Measurements from ENCODE around the gene PHKB.
"Not testable (repeated sequence)": the region's sequence is repeated elsewhere in the genome, so short reads cannot be mapped to it uniquely, and the experiment has no call there.

PHKB gene

GRCh38 chr16:47664653-47665325, 203.7 kb downstream of the PHKB start:
- ChIA-PET POLR2A (no interaction called here), CTCF (no interaction called here)

GRCh38 chr16:47666434-47666833, 205.3 kb downstream of the PHKB start:
- no peak for DNase-seq (ENCODE audit: low read depth, low spot score)
- CTCF ChIA-PET, result no interaction called here
- no peak overlapping the region for H3K4me3 ChIP-seq (ENCODE audit: low read depth, low read length)
- POLR2A ChIA-PET, result no interaction called here
- TF ChIP-seq CTCF (IDR thresholded peaks at IDR 0.05; ENCODE audit: insufficient read depth, low read length, missing control alignments), result no peak

More at GRCh38 chr16:47664653-47665325, 203.7 kb downstream of the PHKB start:
- DNase-seq (ENCODE audit: low read depth, low spot score), result no peak
- no peak for TF ChIP-seq CTCF (IDR thresholded peaks at IDR 0.05; ENCODE audit: insufficient read depth, low read length, missing control alignments)
- no peak overlapping the region for H3K4me3 ChIP-seq (ENCODE audit: low read depth, low read length)

- H3K4me3 ChIP-seq (ENCODE audit: low read depth, low read length), result no peak overlapping the region
- CTCF ChIA-PET, result no interaction called here
- POLR2A ChIA-PET, result no interaction called here
- DNase-seq (ENCODE audit: low read depth, low spot score), result no peak
- no peak for TF ChIP-seq CTCF (IDR thresholded peaks at IDR 0.05; ENCODE audit: insufficient read depth, low read length, missing control alignments)
Measured at GRCh38 chr16:47667956-47668355, 206.8 kb downstream of the PHKB start.

- no peak for TF ChIP-seq CTCF (IDR thresholded peaks at IDR 0.05; ENCODE audit: insufficient read depth, low read length, missing control alignments)
- ChIA-PET CTCF (no interaction called here), POLR2A (no interaction called here)
- H3K4me3 ChIP-seq (ENCODE audit: low read depth, low read length), result no peak overlapping the region
- DNase-seq (ENCODE audit: low read depth, low spot score), result no peak
Measured at GRCh38 chr16:47672475-47672874, 211.3 kb downstream of the PHKB start.

- ChIA-PET CTCF (interaction anchor here (1.0 kb wide), 1 partner anchor 379 kb away, joined by 4 read pairs; no protein-coding TSS in a partner anchor), POLR2A (no interaction called here)
- no peak overlapping the region for H3K4me3 ChIP-seq (ENCODE audit: low read depth, low read length)
- no peak for DNase-seq (ENCODE audit: low read depth, low spot score)
- no peak for TF ChIP-seq CTCF (IDR thresholded peaks at IDR 0.05; ENCODE audit: insufficient read depth, low read length, missing control alignments)
Measured at GRCh38 chr16:47676635-47677177, 215.6 kb downstream of the PHKB start.

GRCh38 chr16:47681571-47681970, 220.4 kb downstream of the PHKB start:
- H3K4me3 ChIP-seq (ENCODE audit: low read depth, low read length); POLR2A ChIA-PET; CTCF ChIA-PET; DNase-seq (ENCODE audit: low read depth, low spot score): not testable (repeated sequence)

- no peak for TF ChIP-seq CTCF (IDR thresholded peaks at IDR 0.05; ENCODE audit: insufficient read depth, low read length, missing control alignments)
Measured at GRCh38 chr16:47687694-47688093, 226.6 kb downstream of the PHKB start.

More at GRCh38 chr16:47687694-47688093, 226.6 kb downstream of the PHKB start:
- H3K4me3 ChIP-seq (ENCODE audit: low read depth, low read length), result no peak overlapping the region
- ChIA-PET POLR2A (no interaction called here), CTCF (interaction anchor here (1.7 kb wide), 1 partner anchor 20 kb away, joined by 6 read pairs; no protein-coding TSS in a partner anchor)
- DNase-seq (ENCODE audit: low read depth, low spot score), result no peak

All from AG04449 (cell line).